WTC11 (cell line): Measurements from ENCODE around the gene TMCO2. TPM values are rescaled to one million over a fixed set of nuclear protein-coding genes. Genes with fewer than 3 reads are reported as not detected.
A peak's percentile ranks its signal among the peaks of the same experiment; 100 is the strongest.

ENCODE experiments used
- ATF1 ChIP-seq: sonication (generic); formaldehyde crosslinking; IDR thresholded peaks from 2 replicates; pipeline ENCODE4 v1.8.1; 2023; ENCODE audit warnings: mild to moderate bottlenecking, moderate library complexity, missing genetic modification reagents
- CREB1 ChIP-seq: sonication (generic); formaldehyde crosslinking; IDR thresholded peaks from 2 replicates; pipeline ENCODE4 v1.8.0; 2023; ENCODE audit warnings: mild to moderate bottlenecking, missing genetic modification reagents
- CREM ChIP-seq: sonication (generic); formaldehyde crosslinking; IDR thresholded peaks from 2 replicates; pipeline ENCODE4 v1.8.1; 2022; ENCODE audit warnings: mild to moderate bottlenecking, missing genetic modification reagents, moderate library complexity
- ELF4 ChIP-seq: sonication (generic); formaldehyde crosslinking; IDR thresholded peaks from 2 replicates; pipeline ENCODE4 v1.8.1; 2022; ENCODE audit warnings: low read depth, mild to moderate bottlenecking, moderate library complexity, missing genetic modification reagents
- HMGA2 ChIP-seq: fragments of 250-450 bp; sonication (Bioruptor Pico); IDR thresholded peaks from 2 replicates; pipeline ENCODE4 v1.4.0; 2021; ENCODE audit warnings: mild to moderate bottlenecking, moderate library complexity
- NFE2L1 ChIP-seq: sonication (generic); formaldehyde crosslinking; IDR thresholded peaks from 2 replicates; pipeline ENCODE4 v1.8.1; 2023; ENCODE audit warnings: missing genetic modification reagents
- NR1H2 ChIP-seq: sonication (generic); formaldehyde crosslinking; IDR thresholded peaks from 2 replicates; pipeline ENCODE4 v1.9.0; 2021; ENCODE audit warnings: mild to moderate bottlenecking, moderate library complexity, missing genetic modification reagents
- NR3C1 ChIP-seq: sonication (generic); formaldehyde crosslinking; conservative IDR thresholded peaks from 2 replicates; pipeline ENCODE4 v1.8.1; 2023; ENCODE audit warnings: low read depth, mild to moderate bottlenecking, missing genetic modification reagents
- OVOL2 ChIP-seq: fragments of 250-450 bp; sonication (Bioruptor Pico); IDR thresholded peaks from 2 replicates; pipeline ENCODE4 v1.9.0; 2021; ENCODE audit warnings: mild to moderate bottlenecking, borderline replicate concordance
- RORB ChIP-seq: fragments of 250-450 bp; sonication (Bioruptor Pico); IDR thresholded peaks from 2 replicates; pipeline ENCODE4 v1.9.0; 2021; ENCODE audit warnings: mild to moderate bottlenecking
- SMAD3 ChIP-seq: sonication (generic); formaldehyde crosslinking; IDR thresholded peaks from 2 replicates; pipeline ENCODE4 v1.8.0; 2022; ENCODE audit warnings: missing genetic modification reagents, mild to moderate bottlenecking, borderline replicate concordance
- ZBTB21 ChIP-seq: sonication (generic); formaldehyde crosslinking; IDR thresholded peaks from 2 replicates; pipeline ENCODE4 v1.8.1; 2023; ENCODE audit warnings: mild to moderate bottlenecking, missing genetic modification reagents, borderline replicate concordance
- ZNF263 ChIP-seq: sonication (generic); formaldehyde crosslinking; IDR thresholded peaks from 2 replicates; pipeline ENCODE4 v1.8.1; 2022; ENCODE audit warnings: low read depth, mild to moderate bottlenecking, moderate library complexity, missing genetic modification reagents
- ZNF317 ChIP-seq: sonication (generic); formaldehyde crosslinking; IDR thresholded peaks from 2 replicates; pipeline ENCODE4 v1.8.1; 2023; ENCODE audit warnings: low read depth, mild to moderate bottlenecking, moderate library complexity, missing genetic modification reagents, borderline replicate concordance
- ZNF671 ChIP-seq: fragments of 250-450 bp; sonication (Bioruptor Pico); IDR thresholded peaks from 2 replicates; pipeline ENCODE4 v1.8.0; 2021; ENCODE audit warnings: mild to moderate bottlenecking
- total RNA-seq: library from RNA; stranded (reverse); gene quantifications from 3 replicates; pipeline ENCODE4 v1.2.3, GENCODE V29; 2021
- TF ChIP-seq, protein P1 (sequence below): sonication (generic); formaldehyde crosslinking; IDR thresholded peaks from 2 replicates; pipeline ENCODE4 v1.8.1; 2023; ENCODE audit warnings: mild to moderate bottlenecking, missing genetic modification reagents, moderate library complexity
- TF ChIP-seq, protein P2 (sequence below): sonication (generic); formaldehyde crosslinking; IDR thresholded peaks from 2 replicates; pipeline ENCODE4 v1.8.0; 2023; ENCODE audit warnings: missing genetic modification reagents
- TF ChIP-seq, protein P3 (sequence below): sonication (generic); formaldehyde crosslinking; IDR thresholded peaks from 2 replicates; pipeline ENCODE4 v1.8.1; 2022; ENCODE audit warnings: mild to moderate bottlenecking, missing genetic modification reagents, moderate library complexity, borderline replicate concordance
- TF ChIP-seq, protein P4 (sequence below): fragments of 200-600 bp; IDR thresholded peaks from 2 replicates; pipeline ENCODE4 v1.8.0; 2022; ENCODE audit warnings: antibody characterized with exemption
- TF ChIP-seq, protein P5 (sequence below): sonication (generic); formaldehyde crosslinking; IDR thresholded peaks from 2 replicates; pipeline ENCODE4 v1.8.0; 2022; ENCODE audit warnings: mild to moderate bottlenecking, missing genetic modification reagents
- TF ChIP-seq, protein P6 (sequence below): sonication (generic); formaldehyde crosslinking; IDR thresholded peaks from 2 replicates; pipeline ENCODE4 v1.8.1; 2023; ENCODE audit warnings: mild to moderate bottlenecking, missing genetic modification reagents
- TF ChIP-seq, protein P7 (sequence below): fragments of 250-450 bp; sonication (Bioruptor Pico); IDR thresholded peaks from 2 replicates; pipeline ENCODE4 v2.1.2; 2022; ENCODE audit warnings: mild to moderate bottlenecking, moderate library complexity
- TF ChIP-seq, protein P8 (sequence below): fragments of 250-450 bp; sonication (Bioruptor Pico); conservative IDR thresholded peaks from 2 replicates; pipeline ENCODE4 v1.9.0; 2021; ENCODE audit warnings: mild to moderate bottlenecking
- TF ChIP-seq, protein P9 (sequence below): sonication (generic); formaldehyde crosslinking; IDR thresholded peaks from 2 replicates; pipeline ENCODE4 v1.8.1; 2022; ENCODE audit warnings: mild to moderate bottlenecking, moderate library complexity, missing genetic modification reagents
- TF ChIP-seq, protein P10 (sequence below): sonication (generic); formaldehyde crosslinking; IDR thresholded peaks from 2 replicates; pipeline ENCODE4 v1.8.1; 2023; ENCODE audit warnings: mild to moderate bottlenecking, missing genetic modification reagents

Gene TMCO2
- total RNA-seq, 1 experiment from 2014 or later = not detected

DNA sequence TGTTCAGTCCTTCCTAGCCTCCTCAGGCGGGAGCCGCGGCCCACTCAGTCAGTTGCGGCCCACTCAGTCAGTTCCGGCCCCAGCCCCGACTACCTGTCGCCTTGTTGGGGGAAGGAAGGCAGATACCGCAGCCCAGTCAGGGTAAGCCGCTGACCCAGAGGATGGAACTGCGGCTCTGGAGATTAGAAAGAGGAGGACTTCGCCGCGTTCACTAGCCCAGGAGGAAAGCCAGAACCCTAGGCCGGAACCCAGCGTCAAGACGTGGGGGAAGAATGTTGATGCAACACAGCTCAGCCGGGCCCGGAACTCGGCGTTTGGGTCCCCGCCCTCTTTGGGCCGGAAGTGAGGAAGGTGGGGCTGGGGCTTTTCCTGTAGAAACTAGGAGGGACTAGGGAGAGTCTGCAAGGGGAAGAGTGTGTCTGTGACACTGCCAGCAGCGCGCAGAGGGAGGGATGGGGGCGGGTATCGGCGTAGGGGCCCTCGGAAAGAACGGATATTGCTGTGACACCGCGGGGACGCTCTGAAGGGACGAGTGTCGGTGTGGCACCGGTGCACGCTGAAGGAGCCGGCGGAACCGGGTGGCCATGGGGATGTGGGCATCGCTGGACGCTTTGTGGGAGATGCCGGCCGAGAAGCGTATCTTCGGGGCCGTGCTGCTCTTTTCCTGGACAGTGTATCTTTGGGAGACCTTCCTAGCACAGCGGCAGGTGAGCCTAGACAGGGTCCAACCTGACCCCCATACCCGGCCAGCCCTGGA, 10.1 kb downstream of the TMCO2 start, which contains the start of gene ZMPSTE24 (continued):
- no peak for TF ChIP-seq ZNF671 (CRISPR knock-in tag)
- TF ChIP-seq, protein P1, sequence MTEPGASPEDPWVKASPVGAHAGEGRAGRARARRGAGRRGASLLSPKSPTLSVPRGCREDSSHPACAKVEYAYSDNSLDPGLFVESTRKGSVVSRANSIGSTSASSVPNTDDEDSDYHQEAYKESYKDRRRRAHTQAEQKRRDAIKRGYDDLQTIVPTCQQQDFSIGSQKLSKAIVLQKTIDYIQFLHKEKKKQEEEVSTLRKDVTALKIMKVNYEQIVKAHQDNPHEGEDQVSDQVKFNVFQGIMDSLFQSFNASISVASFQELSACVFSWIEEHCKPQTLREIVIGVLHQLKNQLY = no peak
- TF ChIP-seq NR3C1 (CRISPR knock-in tag) = no peak
- TF ChIP-seq, protein P2, sequence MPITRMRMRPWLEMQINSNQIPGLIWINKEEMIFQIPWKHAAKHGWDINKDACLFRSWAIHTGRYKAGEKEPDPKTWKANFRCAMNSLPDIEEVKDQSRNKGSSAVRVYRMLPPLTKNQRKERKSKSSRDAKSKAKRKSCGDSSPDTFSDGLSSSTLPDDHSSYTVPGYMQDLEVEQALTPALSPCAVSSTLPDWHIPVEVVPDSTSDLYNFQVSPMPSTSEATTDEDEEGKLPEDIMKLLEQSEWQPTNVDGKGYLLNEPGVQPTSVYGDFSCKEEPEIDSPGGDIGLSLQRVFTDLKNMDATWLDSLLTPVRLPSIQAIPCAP (CRISPR knock-in tag) = no peak
- TF ChIP-seq, protein P3, sequence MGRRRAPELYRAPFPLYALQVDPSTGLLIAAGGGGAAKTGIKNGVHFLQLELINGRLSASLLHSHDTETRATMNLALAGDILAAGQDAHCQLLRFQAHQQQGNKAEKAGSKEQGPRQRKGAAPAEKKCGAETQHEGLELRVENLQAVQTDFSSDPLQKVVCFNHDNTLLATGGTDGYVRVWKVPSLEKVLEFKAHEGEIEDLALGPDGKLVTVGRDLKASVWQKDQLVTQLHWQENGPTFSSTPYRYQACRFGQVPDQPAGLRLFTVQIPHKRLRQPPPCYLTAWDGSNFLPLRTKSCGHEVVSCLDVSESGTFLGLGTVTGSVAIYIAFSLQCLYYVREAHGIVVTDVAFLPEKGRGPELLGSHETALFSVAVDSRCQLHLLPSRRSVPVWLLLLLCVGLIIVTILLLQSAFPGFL (CRISPR knock-in tag) = peak; percentile 65; the same call in 1 of the 2 replicates
- no peak for TF ChIP-seq NR1H2 (CRISPR knock-in tag)
- peak; percentile 57; the same call in 1 of the 2 replicates for TF ChIP-seq SMAD3 (CRISPR knock-in tag)
- TF ChIP-seq CREM = no peak; the same call in 1 of the 2 replicates
- TF ChIP-seq OVOL2 (CRISPR knock-in tag) = no peak
- TF ChIP-seq, protein P4, sequence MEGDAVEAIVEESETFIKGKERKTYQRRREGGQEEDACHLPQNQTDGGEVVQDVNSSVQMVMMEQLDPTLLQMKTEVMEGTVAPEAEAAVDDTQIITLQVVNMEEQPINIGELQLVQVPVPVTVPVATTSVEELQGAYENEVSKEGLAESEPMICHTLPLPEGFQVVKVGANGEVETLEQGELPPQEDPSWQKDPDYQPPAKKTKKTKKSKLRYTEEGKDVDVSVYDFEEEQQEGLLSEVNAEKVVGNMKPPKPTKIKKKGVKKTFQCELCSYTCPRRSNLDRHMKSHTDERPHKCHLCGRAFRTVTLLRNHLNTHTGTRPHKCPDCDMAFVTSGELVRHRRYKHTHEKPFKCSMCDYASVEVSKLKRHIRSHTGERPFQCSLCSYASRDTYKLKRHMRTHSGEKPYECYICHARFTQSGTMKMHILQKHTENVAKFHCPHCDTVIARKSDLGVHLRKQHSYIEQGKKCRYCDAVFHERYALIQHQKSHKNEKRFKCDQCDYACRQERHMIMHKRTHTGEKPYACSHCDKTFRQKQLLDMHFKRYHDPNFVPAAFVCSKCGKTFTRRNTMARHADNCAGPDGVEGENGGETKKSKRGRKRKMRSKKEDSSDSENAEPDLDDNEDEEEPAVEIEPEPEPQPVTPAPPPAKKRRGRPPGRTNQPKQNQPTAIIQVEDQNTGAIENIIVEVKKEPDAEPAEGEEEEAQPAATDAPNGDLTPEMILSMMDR = no peak
- TF ChIP-seq ZBTB21 (CRISPR knock-in tag) = no peak
- TF ChIP-seq ZNF317 (CRISPR knock-in tag) = no peak
- no peak for TF ChIP-seq ATF1 (CRISPR knock-in tag)
- TF ChIP-seq NFE2L1 (CRISPR knock-in tag) = peak; percentile 23; the same call in 1 of the 2 replicates
- no peak for TF ChIP-seq RORB (CRISPR knock-in tag)
- TF ChIP-seq CREB1 = peak; percentile 13; the same call in 1 of the 2 replicates
- TF ChIP-seq, protein P5, sequence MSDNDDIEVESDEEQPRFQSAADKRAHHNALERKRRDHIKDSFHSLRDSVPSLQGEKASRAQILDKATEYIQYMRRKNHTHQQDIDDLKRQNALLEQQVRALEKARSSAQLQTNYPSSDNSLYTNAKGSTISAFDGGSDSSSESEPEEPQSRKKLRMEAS = peak; percentile 85
- TF ChIP-seq, protein P6, sequence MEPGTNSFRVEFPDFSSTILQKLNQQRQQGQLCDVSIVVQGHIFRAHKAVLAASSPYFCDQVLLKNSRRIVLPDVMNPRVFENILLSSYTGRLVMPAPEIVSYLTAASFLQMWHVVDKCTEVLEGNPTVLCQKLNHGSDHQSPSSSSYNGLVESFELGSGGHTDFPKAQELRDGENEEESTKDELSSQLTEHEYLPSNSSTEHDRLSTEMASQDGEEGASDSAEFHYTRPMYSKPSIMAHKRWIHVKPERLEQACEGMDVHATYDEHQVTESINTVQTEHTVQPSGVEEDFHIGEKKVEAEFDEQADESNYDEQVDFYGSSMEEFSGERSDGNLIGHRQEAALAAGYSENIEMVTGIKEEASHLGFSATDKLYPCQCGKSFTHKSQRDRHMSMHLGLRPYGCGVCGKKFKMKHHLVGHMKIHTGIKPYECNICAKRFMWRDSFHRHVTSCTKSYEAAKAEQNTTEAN = no peak; the same call in 1 of the 2 replicates
- TF ChIP-seq HMGA2 (CRISPR knock-in tag) = peak; percentile 22; the same call in 1 of the 2 replicates
- TF ChIP-seq ZNF263 (CRISPR knock-in tag) = no peak
- TF ChIP-seq, protein P7, sequence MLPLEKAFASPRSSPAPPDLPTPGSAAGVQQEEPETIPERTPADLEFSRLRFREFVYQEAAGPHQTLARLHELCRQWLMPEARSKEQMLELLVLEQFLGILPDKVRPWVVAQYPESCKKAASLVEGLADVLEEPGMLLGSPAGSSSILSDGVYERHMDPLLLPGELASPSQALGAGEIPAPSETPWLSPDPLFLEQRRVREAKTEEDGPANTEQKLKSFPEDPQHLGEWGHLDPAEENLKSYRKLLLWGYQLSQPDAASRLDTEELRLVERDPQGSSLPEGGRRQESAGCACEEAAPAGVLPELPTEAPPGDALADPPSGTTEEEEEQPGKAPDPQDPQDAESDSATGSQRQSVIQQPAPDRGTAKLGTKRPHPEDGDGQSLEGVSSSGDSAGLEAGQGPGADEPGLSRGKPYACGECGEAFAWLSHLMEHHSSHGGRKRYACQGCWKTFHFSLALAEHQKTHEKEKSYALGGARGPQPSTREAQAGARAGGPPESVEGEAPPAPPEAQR (CRISPR knock-in tag) = no peak
- TF ChIP-seq, protein P8, sequence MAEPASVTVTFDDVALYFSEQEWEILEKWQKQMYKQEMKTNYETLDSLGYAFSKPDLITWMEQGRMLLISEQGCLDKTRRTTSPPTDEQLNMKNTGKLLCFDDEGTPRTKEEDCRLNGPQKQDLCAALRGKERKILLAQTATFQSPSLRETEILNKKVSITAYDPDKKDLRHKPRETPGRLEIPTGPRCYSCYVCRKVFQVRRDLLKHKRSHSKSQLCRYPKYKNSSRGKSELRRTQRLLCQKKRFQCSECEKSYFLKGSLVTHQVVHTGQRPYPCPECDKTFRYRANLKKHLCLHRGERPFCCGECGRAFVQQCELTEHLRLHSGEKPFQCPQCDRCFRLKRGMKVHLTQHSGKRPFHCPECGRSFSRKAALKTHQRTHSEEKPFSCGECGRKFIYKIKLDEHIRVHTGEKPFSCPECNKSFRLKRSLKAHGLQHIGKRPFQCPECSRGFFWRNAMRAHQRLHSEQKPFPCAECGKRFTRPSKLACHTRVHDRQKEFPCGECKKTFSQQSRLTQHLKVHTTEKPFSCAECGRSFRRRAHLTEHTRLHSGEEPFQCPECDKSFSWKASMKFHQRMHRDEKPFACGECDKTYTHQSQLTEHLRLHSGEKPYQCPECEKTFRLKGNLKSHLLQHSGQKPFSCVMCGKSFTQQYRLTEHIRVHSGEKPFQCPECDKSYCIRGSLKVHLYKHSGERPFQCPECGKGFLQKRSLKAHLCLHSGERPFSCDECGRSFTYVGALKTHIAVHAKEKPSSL = no peak
- TF ChIP-seq, protein P9, sequence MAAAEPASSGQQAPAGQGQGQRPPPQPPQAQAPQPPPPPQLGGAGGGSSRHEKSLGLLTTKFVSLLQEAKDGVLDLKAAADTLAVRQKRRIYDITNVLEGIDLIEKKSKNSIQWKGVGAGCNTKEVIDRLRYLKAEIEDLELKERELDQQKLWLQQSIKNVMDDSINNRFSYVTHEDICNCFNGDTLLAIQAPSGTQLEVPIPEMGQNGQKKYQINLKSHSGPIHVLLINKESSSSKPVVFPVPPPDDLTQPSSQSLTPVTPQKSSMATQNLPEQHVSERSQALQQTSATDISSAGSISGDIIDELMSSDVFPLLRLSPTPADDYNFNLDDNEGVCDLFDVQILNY (CRISPR knock-in tag) = no peak; the same call in 1 of the 2 replicates
- no peak for TF ChIP-seq ELF4
- TF ChIP-seq, protein P10, sequence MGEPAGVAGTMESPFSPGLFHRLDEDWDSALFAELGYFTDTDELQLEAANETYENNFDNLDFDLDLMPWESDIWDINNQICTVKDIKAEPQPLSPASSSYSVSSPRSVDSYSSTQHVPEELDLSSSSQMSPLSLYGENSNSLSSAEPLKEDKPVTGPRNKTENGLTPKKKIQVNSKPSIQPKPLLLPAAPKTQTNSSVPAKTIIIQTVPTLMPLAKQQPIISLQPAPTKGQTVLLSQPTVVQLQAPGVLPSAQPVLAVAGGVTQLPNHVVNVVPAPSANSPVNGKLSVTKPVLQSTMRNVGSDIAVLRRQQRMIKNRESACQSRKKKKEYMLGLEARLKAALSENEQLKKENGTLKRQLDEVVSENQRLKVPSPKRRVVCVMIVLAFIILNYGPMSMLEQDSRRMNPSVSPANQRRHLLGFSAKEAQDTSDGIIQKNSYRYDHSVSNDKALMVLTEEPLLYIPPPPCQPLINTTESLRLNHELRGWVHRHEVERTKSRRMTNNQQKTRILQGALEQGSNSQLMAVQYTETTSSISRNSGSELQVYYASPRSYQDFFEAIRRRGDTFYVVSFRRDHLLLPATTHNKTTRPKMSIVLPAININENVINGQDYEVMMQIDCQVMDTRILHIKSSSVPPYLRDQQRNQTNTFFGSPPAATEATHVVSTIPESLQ (CRISPR knock-in tag) = no peak
